ENCODE measurements around the gene ZNF423.

ZNF423 gene

GRCh38 chr16:49869731-49870130, 13.8 kb upstream of the ZNF423 start:
- DNase-seq (ENCODE audit: low read depth), result no peak

- no peak for DNase-seq (ENCODE audit: low read depth)
Measured at GRCh38 chr16:49867796-49868668, 12.1 kb upstream of the ZNF423 start.

- no peak for DNase-seq (ENCODE audit: low read depth)
Measured at GRCh38 chr16:49867234-49867633, 11.3 kb upstream of the ZNF423 start.

GRCh38 chr16:49866595-49867071, 10.7 kb upstream of the ZNF423 start:
- no peak for DNase-seq (ENCODE audit: low read depth)

- DNase-seq (ENCODE audit: low read depth), result no peak
Measured at GRCh38 chr16:49862694-49863093, 6.8 kb upstream of the ZNF423 start.

- no peak for DNase-seq (ENCODE audit: low read depth)
Measured at GRCh38 chr16:49861299-49861698, 5.4 kb upstream of the ZNF423 start.

GRCh38 chr16:49860593-49860992, 4.7 kb upstream of the ZNF423 start:
- DNase-seq (ENCODE audit: low read depth), result no peak

- no peak for DNase-seq (ENCODE audit: low read depth)
Measured at GRCh38 chr16:49859125-49859811, 3.4 kb upstream of the ZNF423 start.

GRCh38 chr16:49858200-49859124, 2.5 kb upstream of the ZNF423 start:
- DNase-seq (ENCODE audit: low read depth), result peak; percentile 31

- DNase-seq (ENCODE audit: low read depth), result peak; percentile 42
Measured at GRCh38 chr16:49857423-49858181, 1.7 kb upstream of the ZNF423 start.

- peak; percentile 17 for DNase-seq (ENCODE audit: low read depth)
Measured at GRCh38 chr16:49856672-49857330, 889 bp upstream of the ZNF423 start.

GRCh38 chr16:49855280-49855821, 561 bp downstream of the ZNF423 start:
- peak; percentile 19 for DNase-seq (ENCODE audit: low read depth)

- no peak for DNase-seq (ENCODE audit: low read depth)
Measured at GRCh38 chr16:49854796-49855203, 1.1 kb downstream of the ZNF423 start.

GRCh38 chr16:49854188-49854795, 1.6 kb downstream of the ZNF423 start:
- DNase-seq (ENCODE audit: low read depth), result no peak

GRCh38 chr16:49852279-49852678, 3.6 kb downstream of the ZNF423 start:
- DNase-seq (ENCODE audit: low read depth), result no peak

GRCh38 chr16:49851468-49851787, 4.5 kb downstream of the ZNF423 start:
- DNase-seq (ENCODE audit: low read depth), result no peak

GRCh38 chr16:49850558-49851467, 5.1 kb downstream of the ZNF423 start:
- no peak for DNase-seq (ENCODE audit: low read depth)

- DNase-seq (ENCODE audit: low read depth), result no peak
Measured at GRCh38 chr16:49849754-49850108, 6.2 kb downstream of the ZNF423 start.

GRCh38 chr16:49849037-49849753, 6.7 kb downstream of the ZNF423 start:
- DNase-seq (ENCODE audit: low read depth), result no peak
